ENCODE data around the gene ABCB6. TPM values are rescaled to one million over a fixed set of nuclear protein-coding genes. Genes with fewer than 3 reads are reported as not detected.
"Not testable (repeated sequence)": the region's sequence is repeated elsewhere in the genome, so short reads cannot be mapped to it uniquely, and the experiment has no call there.

Gene ABCB6
- total and polyA plus RNA-seq, 2 of the 8 experiments (the other 6 are each of a cell fraction or from before 2014, with no cell fraction given), result 44.9 to 50.6 TPM

- not testable (repeated sequence) for H3K9ac ChIP-seq (replicated peaks in 1 of 4; ENCODE audit: extremely low read depth in 1 of 4, low read depth in 3 of 4, low read length in 3 of 4); H3K79me1 ChIP-seq (ENCODE audit: low read depth, low read length); H3K36me3 ChIP-seq (ENCODE audit: control insufficient read depth in 2 of 4, insufficient read depth in 4 of 4, low read length in 3 of 4); H3K56ac ChIP-seq (replicated peaks; ENCODE audit: insufficient read length, low read depth, low read length); DNase-seq (ENCODE audit: low read depth in 1 of 2, low spot score in 2 of 2); H3K23me2 ChIP-seq (ENCODE audit: low read depth, low read length); H4K5ac ChIP-seq (ENCODE audit: insufficient read length, low read depth, low read length); H3K4me2 ChIP-seq (ENCODE audit: insufficient read depth in 1 of 2, low read depth in 2 of 2, low read length in 2 of 2); H3K27ac ChIP-seq (ENCODE audit: low read depth, low read length); FAIRE-seq; H3K23ac ChIP-seq (ENCODE audit: insufficient read length); H3K14ac ChIP-seq (ENCODE audit: insufficient read length); H4K20me1 ChIP-seq (replicated peaks in 1 of 2; ENCODE audit: control insufficient read depth in 1 of 2, insufficient read depth in 2 of 2, low read length in 2 of 2); H2BK120ac ChIP-seq (replicated peaks; ENCODE audit: low read depth, low read length); H2AFZ ChIP-seq (ENCODE audit: low read length); H3K4me1 ChIP-seq (replicated peaks in 1 of 4; ENCODE audit: control insufficient read depth in 3 of 4, insufficient read depth in 4 of 4, low read length in 3 of 4); H3K4ac ChIP-seq (replicated peaks; ENCODE audit: insufficient read length, low read depth, low read length); H4K8ac ChIP-seq (ENCODE audit: extremely low read depth, insufficient read depth, low read length); H3K9me3 ChIP-seq (ENCODE audit: insufficient read depth in 2 of 2, low read depth in 1 of 2, low read length in 1 of 2); H2BK5ac ChIP-seq (ENCODE audit: low read depth, low read length); H3K4me3 ChIP-seq (ENCODE audit: extremely low read depth in 1 of 4, insufficient read depth in 2 of 4, low read depth in 3 of 4, low read length in 4 of 4); H3K18ac ChIP-seq (ENCODE audit: extremely low read depth, low read length); H2BK20ac ChIP-seq (ENCODE audit: low read length); H3K79me2 ChIP-seq (ENCODE audit: control insufficient read depth in 1 of 2, insufficient read depth in 2 of 2, low read length in 2 of 2); H4K91ac ChIP-seq (replicated peaks; ENCODE audit: insufficient read length, low read length); H2BK12ac ChIP-seq (ENCODE audit: low read depth, low read length)
- H2AK5ac ChIP-seq (ENCODE audit: low read depth, low read length), result 0 out of 2 replicates have a peak overlapping the region, but pooled peaks have one; percentile 65
- CTCF ChIA-PET (ENCODE audit: partially characterized antibody), result interaction anchor here (0.7 to 6.5 kb wide), 5 partner anchors 16 to 229 kb away, joined by 3 to 37 read pairs (median 3); partner anchors contain the start of genes ANKZF1 and ATG9A
- 87% methylated on average over 10 of the region's 10 CpGs; no CpG with 5 or more reads in 1 of the 2 experiments for WGBS, 2 experiments (ENCODE audit: extremely low coverage in 1 of 2, insufficient coverage in 1 of 2, insufficient read length in 1 of 2, insufficient replicate concordance in 2 of 2, low coverage in 1 of 2, low lambda C conversion rate in 2 of 2, missing lambda C conversion rate in 1 of 2)
- POLR2A ChIA-PET (ENCODE audit: partially characterized antibody), result interaction anchor here (1.0 to 2.1 kb wide), 4 partner anchors 10 to 28 kb away, joined by 3 to 9 read pairs (median 4); partner anchors contain the start of genes DNAJB2, GLB1L and STK16
- H3K27me3 ChIP-seq (replicated peaks in 1 of 4; ENCODE audit: control insufficient read depth in 3 of 4, extremely low read depth in 1 of 4, insufficient read depth in 3 of 4, low read length in 3 of 4), result peaks cover 16 to 30% (median 24%) of the 10 kb centered on the region in 4 experiments
- H2BK15ac ChIP-seq (ENCODE audit: low read length), result 0 out of 2 replicates have a peak overlapping the region, but pooled peaks have one; percentile 92
Measured at GRCh38 chr2:219258942-219259341, 40.2 kb upstream of the ABCB6 start.

Data from H1 (cell line).